Testis (tissue), 2 donors: ENCODE data around the gene GLRA1.

Source experiments
- POLR2A ChIP-seq: fragments of 450-650 bp; IDR thresholded peaks from one replicate; pipeline ENCODE4 v1.6.1; 2017; ENCODE audit warnings: antibody characterized with exemption, mild to moderate bottlenecking, moderate library complexity
- TF ChIP-seq, protein P1 (sequence below), 3 experiments: fragments of 450-650 bp in 2 of 3; fragments of 200-600 bp in 1 of 3; sonication (generic) in 1 of 3; IDR thresholded peaks; one replicate each; pipeline ENCODE4 v1.5.1; 2016 to 2019; ENCODE audit warnings: antibody characterized with exemption in 3 of 3, mild to moderate bottlenecking in 2 of 3, moderate library complexity in 1 of 3

DNA sequence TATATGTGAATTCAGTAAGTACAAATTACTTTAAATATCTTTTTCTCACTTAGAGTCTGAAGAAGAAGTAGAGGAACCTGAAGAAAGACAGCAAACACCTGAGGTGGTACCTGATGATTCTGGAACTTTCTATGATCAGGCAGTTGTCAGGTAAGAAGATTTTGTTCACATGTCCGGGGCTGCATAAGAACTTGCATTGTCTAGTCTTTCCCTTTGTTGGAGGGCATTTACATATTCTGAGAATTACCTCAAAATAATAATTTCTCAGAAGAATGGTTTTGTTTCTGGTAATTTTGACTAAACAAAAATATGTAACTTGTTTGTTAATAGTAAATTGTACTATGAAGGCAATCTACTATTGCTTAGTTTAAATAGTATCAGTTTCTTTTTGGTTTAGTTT, 129.2 kb downstream of the GLRA1 start:
- TF ChIP-seq, protein P1, sequence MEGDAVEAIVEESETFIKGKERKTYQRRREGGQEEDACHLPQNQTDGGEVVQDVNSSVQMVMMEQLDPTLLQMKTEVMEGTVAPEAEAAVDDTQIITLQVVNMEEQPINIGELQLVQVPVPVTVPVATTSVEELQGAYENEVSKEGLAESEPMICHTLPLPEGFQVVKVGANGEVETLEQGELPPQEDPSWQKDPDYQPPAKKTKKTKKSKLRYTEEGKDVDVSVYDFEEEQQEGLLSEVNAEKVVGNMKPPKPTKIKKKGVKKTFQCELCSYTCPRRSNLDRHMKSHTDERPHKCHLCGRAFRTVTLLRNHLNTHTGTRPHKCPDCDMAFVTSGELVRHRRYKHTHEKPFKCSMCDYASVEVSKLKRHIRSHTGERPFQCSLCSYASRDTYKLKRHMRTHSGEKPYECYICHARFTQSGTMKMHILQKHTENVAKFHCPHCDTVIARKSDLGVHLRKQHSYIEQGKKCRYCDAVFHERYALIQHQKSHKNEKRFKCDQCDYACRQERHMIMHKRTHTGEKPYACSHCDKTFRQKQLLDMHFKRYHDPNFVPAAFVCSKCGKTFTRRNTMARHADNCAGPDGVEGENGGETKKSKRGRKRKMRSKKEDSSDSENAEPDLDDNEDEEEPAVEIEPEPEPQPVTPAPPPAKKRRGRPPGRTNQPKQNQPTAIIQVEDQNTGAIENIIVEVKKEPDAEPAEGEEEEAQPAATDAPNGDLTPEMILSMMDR (IDR thresholded peaks at IDR 0.05) = no peak
- no peak for TF ChIP-seq POLR2A
